K562 (cell line): Measurements from ENCODE around the gene UBE3D. TPM values are rescaled to one million over a fixed set of nuclear protein-coding genes. Genes with fewer than 3 reads are reported as not detected.

ENCODE experiments used
- CBX2 ChIP-seq: fragments of 200-600 bp; sonication (generic); IDR thresholded peaks from one replicate; pipeline ENCODE4 v1.6.1; 2012; ENCODE audit warnings: mild to moderate bottlenecking, low read length, inconsistent platforms; ENCODE audit not compliant: insufficient read depth, poor library complexity, severe bottlenecking
- E2F3 ChIP-seq: fragments of 250-450 bp; sonication (Bioruptor Pico); IDR thresholded peaks from 2 replicates; pipeline ENCODE4 v1.4.0; 2020; ENCODE audit warnings: mild to moderate bottlenecking
- ESRRA ChIP-seq: fragments of 450-650 bp; IDR thresholded peaks from 2 replicates; pipeline ENCODE4 v1.6.1; 2014; ENCODE audit warnings: low read depth, mild to moderate bottlenecking, moderate library complexity, borderline replicate concordance
- HDAC6 ChIP-seq: IDR thresholded peaks from 2 replicates; pipeline ENCODE4 v1.6.1; 2012; ENCODE audit warnings: low read depth, mild to moderate bottlenecking, control low read depth, inconsistent platforms, low read length, moderate library complexity
- IRF2 ChIP-seq: sonication (generic); formaldehyde crosslinking; IDR thresholded peaks from 2 replicates; pipeline ENCODE4 v1.8.1; 2022; ENCODE audit warnings: mild to moderate bottlenecking, missing genetic modification reagents
- KLF6 ChIP-seq: fragments of 250-450 bp; sonication (Bioruptor Pico); IDR thresholded peaks from 2 replicates; pipeline ENCODE4 v1.4.0; 2020; ENCODE audit warnings: mild to moderate bottlenecking, moderate library complexity, borderline replicate concordance
- PHF20 ChIP-seq: fragments of 450-650 bp; IDR thresholded peaks from 2 replicates; pipeline ENCODE4 v1.6.1; 2018; ENCODE audit not compliant: partially characterized antibody
- POLR3G ChIP-seq: IDR thresholded peaks from 2 replicates; pipeline ENCODE4 v1.6.1; 2011; ENCODE audit not compliant: insufficient read length, insufficient replicate concordance; ENCODE audit errors: extremely low read depth
- ZNF212 ChIP-seq: fragments of 450-650 bp; formaldehyde crosslinking; IDR thresholded peaks from 2 replicates; pipeline ENCODE4 v1.4.0; 2020; ENCODE audit warnings: mild to moderate bottlenecking
- ZNF239 ChIP-seq: fragments of 250-450 bp; sonication (Bioruptor Pico); IDR thresholded peaks from 2 replicates; pipeline ENCODE4 v1.4.0; 2020; ENCODE audit warnings: mild to moderate bottlenecking
- ZNF561 ChIP-seq: fragments of 450-650 bp; formaldehyde crosslinking; conservative IDR thresholded peaks from 2 replicates; pipeline ENCODE4 v1.4.0; 2020; ENCODE audit warnings: mild to moderate bottlenecking, moderate library complexity
- polyA plus RNA-seq, 8 experiments: library from polyadenylated mRNA; depleted of rRNA in 4 of 8; stranded (reverse) in 5 of 8; unstranded in 3 of 8; fragments of >200 nt; fragmentation: Nextera tagmentation in 2 of 8; fragmentation: Illumina TruSeq in 1 of 8; extraction: Ambion mirVana in 2 of 8; extraction: Trizol in 1 of 8; gene quantifications; 2 replicates each; pipeline versions ENCODE4 v1.2.1 to v1.2.3, GENCODE V29; 2011 to 2014; ENCODE audit warnings: inconsistent platforms in 1 of 8, missing spikeins in 1 of 8
- total RNA-seq, 7 experiments: library from RNA; depleted of rRNA in 6 of 7; stranded (reverse); fragments of >200 nt in 6 of 7; fragmentation: Illumina TruSeq in 2 of 7; extraction: Trizol in 2 of 7; gene quantifications; 2 replicates each; pipeline versions ENCODE4 v1.2.1 to v1.2.3, GENCODE V29; 2011 to 2021; ENCODE audit warnings: low replicate concordance in 1 of 7
- TF ChIP-seq, protein P1 (sequence below): sonication (generic); formaldehyde crosslinking; IDR thresholded peaks from 2 replicates; pipeline ENCODE4 v1.8.1; 2022; ENCODE audit warnings: missing genetic modification reagents
- TF ChIP-seq, protein P2 (sequence below): fragments of 200-600 bp; sonication (generic); IDR thresholded peaks from one replicate; pipeline ENCODE4 v1.6.1; 2012; ENCODE audit warnings: mild to moderate bottlenecking, low read depth, low read length, inconsistent platforms
- TF ChIP-seq, protein P3 (sequence below): fragments of 450-650 bp; IDR thresholded peaks from 2 replicates; pipeline ENCODE4 v1.6.1; 2017; ENCODE audit warnings: antibody characterized with exemption

The UBE3D gene
- total and polyA plus RNA-seq, 9 of the 15 experiments (the other 6 are each of a cell fraction or from before 2014, with no cell fraction given) = 9.4 to 17.6 (median 11.9) TPM

DNA sequence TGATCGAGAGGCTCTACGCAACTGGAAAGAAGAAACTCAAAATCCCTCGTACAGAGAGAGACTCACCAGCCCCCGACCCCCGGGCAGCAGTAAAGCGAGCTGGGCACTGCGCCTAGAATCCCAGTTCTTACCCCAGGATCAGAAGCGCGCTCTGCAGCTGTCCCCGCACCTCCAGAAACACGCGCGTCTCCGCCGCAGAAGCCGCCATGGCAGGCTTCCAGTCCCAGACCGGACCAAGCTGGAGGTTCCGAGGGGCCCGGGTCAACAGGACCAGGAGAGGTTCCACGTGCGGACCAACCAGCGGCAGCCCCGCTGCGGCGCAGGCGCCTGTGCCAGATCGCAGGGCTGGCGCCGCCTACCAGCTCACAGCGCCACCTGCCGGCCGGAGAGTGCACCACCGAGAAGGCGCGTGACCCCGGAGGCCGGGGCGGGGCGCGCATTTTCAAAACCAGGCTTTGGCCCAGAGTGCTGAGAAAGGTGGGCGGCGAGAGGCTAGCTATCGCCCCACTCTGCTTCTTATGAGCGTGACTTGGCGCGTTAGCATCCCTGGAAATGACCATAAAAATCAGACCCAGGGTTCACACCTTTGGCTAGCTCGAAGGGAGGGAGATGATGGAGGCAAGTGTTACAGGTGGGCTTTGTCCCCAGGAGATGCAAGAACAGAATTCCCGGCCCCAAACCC is at the start of gene UBE3D (continued):
- TF ChIP-seq HDAC6 = no peak
- TF ChIP-seq KLF6 (CRISPR knock-in tag) = no peak
- TF ChIP-seq, protein P1, sequence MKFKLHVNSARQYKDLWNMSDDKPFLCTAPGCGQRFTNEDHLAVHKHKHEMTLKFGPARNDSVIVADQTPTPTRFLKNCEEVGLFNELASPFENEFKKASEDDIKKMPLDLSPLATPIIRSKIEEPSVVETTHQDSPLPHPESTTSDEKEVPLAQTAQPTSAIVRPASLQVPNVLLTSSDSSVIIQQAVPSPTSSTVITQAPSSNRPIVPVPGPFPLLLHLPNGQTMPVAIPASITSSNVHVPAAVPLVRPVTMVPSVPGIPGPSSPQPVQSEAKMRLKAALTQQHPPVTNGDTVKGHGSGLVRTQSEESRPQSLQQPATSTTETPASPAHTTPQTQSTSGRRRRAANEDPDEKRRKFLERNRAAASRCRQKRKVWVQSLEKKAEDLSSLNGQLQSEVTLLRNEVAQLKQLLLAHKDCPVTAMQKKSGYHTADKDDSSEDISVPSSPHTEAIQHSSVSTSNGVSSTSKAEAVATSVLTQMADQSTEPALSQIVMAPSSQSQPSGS = no peak
- no peak for TF ChIP-seq CBX2
- TF ChIP-seq ZNF561 (CRISPR knock-in tag) = no peak
- no peak for TF ChIP-seq E2F3 (CRISPR knock-in tag)
- TF ChIP-seq PHF20 = no peak
- TF ChIP-seq, protein P2, sequence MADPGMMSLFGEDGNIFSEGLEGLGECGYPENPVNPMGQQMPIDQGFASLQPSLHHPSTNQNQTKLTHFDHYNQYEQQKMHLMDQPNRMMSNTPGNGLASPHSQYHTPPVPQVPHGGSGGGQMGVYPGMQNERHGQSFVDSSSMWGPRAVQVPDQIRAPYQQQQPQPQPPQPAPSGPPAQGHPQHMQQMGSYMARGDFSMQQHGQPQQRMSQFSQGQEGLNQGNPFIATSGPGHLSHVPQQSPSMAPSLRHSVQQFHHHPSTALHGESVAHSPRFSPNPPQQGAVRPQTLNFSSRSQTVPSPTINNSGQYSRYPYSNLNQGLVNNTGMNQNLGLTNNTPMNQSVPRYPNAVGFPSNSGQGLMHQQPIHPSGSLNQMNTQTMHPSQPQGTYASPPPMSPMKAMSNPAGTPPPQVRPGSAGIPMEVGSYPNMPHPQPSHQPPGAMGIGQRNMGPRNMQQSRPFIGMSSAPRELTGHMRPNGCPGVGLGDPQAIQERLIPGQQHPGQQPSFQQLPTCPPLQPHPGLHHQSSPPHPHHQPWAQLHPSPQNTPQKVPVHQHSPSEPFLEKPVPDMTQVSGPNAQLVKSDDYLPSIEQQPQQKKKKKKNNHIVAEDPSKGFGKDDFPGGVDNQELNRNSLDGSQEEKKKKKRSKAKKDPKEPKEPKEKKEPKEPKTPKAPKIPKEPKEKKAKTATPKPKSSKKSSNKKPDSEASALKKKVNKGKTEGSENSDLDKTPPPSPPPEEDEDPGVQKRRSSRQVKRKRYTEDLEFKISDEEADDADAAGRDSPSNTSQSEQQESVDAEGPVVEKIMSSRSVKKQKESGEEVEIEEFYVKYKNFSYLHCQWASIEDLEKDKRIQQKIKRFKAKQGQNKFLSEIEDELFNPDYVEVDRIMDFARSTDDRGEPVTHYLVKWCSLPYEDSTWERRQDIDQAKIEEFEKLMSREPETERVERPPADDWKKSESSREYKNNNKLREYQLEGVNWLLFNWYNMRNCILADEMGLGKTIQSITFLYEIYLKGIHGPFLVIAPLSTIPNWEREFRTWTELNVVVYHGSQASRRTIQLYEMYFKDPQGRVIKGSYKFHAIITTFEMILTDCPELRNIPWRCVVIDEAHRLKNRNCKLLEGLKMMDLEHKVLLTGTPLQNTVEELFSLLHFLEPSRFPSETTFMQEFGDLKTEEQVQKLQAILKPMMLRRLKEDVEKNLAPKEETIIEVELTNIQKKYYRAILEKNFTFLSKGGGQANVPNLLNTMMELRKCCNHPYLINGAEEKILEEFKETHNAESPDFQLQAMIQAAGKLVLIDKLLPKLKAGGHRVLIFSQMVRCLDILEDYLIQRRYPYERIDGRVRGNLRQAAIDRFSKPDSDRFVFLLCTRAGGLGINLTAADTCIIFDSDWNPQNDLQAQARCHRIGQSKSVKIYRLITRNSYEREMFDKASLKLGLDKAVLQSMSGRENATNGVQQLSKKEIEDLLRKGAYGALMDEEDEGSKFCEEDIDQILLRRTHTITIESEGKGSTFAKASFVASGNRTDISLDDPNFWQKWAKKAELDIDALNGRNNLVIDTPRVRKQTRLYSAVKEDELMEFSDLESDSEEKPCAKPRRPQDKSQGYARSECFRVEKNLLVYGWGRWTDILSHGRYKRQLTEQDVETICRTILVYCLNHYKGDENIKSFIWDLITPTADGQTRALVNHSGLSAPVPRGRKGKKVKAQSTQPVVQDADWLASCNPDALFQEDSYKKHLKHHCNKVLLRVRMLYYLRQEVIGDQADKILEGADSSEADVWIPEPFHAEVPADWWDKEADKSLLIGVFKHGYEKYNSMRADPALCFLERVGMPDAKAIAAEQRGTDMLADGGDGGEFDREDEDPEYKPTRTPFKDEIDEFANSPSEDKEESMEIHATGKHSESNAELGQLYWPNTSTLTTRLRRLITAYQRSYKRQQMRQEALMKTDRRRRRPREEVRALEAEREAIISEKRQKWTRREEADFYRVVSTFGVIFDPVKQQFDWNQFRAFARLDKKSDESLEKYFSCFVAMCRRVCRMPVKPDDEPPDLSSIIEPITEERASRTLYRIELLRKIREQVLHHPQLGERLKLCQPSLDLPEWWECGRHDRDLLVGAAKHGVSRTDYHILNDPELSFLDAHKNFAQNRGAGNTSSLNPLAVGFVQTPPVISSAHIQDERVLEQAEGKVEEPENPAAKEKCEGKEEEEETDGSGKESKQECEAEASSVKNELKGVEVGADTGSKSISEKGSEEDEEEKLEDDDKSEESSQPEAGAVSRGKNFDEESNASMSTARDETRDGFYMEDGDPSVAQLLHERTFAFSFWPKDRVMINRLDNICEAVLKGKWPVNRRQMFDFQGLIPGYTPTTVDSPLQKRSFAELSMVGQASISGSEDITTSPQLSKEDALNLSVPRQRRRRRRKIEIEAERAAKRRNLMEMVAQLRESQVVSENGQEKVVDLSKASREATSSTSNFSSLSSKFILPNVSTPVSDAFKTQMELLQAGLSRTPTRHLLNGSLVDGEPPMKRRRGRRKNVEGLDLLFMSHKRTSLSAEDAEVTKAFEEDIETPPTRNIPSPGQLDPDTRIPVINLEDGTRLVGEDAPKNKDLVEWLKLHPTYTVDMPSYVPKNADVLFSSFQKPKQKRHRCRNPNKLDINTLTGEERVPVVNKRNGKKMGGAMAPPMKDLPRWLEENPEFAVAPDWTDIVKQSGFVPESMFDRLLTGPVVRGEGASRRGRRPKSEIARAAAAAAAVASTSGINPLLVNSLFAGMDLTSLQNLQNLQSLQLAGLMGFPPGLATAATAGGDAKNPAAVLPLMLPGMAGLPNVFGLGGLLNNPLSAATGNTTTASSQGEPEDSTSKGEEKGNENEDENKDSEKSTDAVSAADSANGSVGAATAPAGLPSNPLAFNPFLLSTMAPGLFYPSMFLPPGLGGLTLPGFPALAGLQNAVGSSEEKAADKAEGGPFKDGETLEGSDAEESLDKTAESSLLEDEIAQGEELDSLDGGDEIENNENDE = no peak
- no peak for TF ChIP-seq POLR3G
- TF ChIP-seq, protein P3, sequence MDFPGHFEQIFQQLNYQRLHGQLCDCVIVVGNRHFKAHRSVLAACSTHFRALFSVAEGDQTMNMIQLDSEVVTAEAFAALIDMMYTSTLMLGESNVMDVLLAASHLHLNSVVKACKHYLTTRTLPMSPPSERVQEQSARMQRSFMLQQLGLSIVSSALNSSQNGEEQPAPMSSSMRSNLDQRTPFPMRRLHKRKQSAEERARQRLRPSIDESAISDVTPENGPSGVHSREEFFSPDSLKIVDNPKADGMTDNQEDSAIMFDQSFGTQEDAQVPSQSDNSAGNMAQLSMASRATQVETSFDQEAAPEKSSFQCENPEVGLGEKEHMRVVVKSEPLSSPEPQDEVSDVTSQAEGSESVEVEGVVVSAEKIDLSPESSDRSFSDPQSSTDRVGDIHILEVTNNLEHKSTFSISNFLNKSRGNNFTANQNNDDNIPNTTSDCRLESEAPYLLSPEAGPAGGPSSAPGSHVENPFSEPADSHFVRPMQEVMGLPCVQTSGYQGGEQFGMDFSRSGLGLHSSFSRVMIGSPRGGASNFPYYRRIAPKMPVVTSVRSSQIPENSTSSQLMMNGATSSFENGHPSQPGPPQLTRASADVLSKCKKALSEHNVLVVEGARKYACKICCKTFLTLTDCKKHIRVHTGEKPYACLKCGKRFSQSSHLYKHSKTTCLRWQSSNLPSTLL = no peak
- peak; percentile 58; the same call in 1 of the 2 replicates for TF ChIP-seq ZNF212 (CRISPR knock-in tag)
- TF ChIP-seq IRF2 (CRISPR knock-in tag) = no peak
- no peak for TF ChIP-seq ESRRA
- TF ChIP-seq ZNF239 (CRISPR knock-in tag) = no peak
